ENCODE measurements around the gene PDIA6. TPM values are rescaled to one million over a fixed set of nuclear protein-coding genes. Genes with fewer than 3 reads are reported as not detected.
A peak's percentile ranks its signal among the peaks of the same experiment; 100 is the strongest.
"Not testable (repeated sequence)": the region's sequence is repeated elsewhere in the genome, so short reads cannot be mapped to it uniquely, and the experiment has no call there.

PDIA6 gene
- total RNA-seq, 1 donor from 2014 or later, result 205 TPM

GRCh38 chr2:10817413-10817812, 4.8 kb upstream of the PDIA6 start:
- H3K4me3 Mint-ChIP-seq (ENCODE audit: unreplicated experiment), result no peak overlapping the region
- no peaks in the 10 kb centered on the region for H3K36me3 Mint-ChIP-seq (ENCODE audit: unreplicated experiment)
- no peak overlapping the region for H3K27ac Mint-ChIP-seq (ENCODE audit: unreplicated experiment)
- H3K27me3 Mint-ChIP-seq (ENCODE audit: unreplicated experiment), result peaks cover 17% of the 10 kb centered on the region
- H3K4me1 Mint-ChIP-seq (ENCODE audit: unreplicated experiment), result peaks cover 12% of the 10 kb centered on the region
- no peaks in the 10 kb centered on the region for H3K9me3 Mint-ChIP-seq (ENCODE audit: unreplicated experiment)
- no peak for DNase-seq (ENCODE audit: extremely low spot score, unreplicated experiment)
- TF ChIP-seq CTCF (IDR thresholded peaks at IDR 0.05), result peak; percentile 48

GRCh38 chr2:10814571-10815331, 2.2 kb upstream of the PDIA6 start:
- peaks cover 10% of the 10 kb centered on the region for H3K27me3 Mint-ChIP-seq (ENCODE audit: unreplicated experiment)
- no peaks in the 10 kb centered on the region for H3K9me3 Mint-ChIP-seq (ENCODE audit: unreplicated experiment)
- DNase-seq (ENCODE audit: extremely low spot score, unreplicated experiment), result no peak
- H3K4me3 Mint-ChIP-seq (ENCODE audit: unreplicated experiment), result peak overlapping the region; percentile 43
- H3K4me1 Mint-ChIP-seq (ENCODE audit: unreplicated experiment), result peaks cover 32% of the 10 kb centered on the region
- peak; percentile 20 for TF ChIP-seq CTCF (IDR thresholded peaks at IDR 0.05)
- H3K36me3 Mint-ChIP-seq (ENCODE audit: unreplicated experiment), result no peaks in the 10 kb centered on the region
- H3K27ac Mint-ChIP-seq (ENCODE audit: unreplicated experiment), result peak overlapping the region; percentile 39

GRCh38 chr2:10814142-10814541, 1.6 kb upstream of the PDIA6 start:
- H3K27ac Mint-ChIP-seq (ENCODE audit: unreplicated experiment), result no peak overlapping the region
- peaks cover 8% of the 10 kb centered on the region for H3K27me3 Mint-ChIP-seq (ENCODE audit: unreplicated experiment)
- no peaks in the 10 kb centered on the region for H3K36me3 Mint-ChIP-seq (ENCODE audit: unreplicated experiment)

GRCh38 chr2:10813163-10814138, 866 bp upstream of the PDIA6 start:
- Mint-ChIP-seq H3K4me1 (ENCODE audit: unreplicated experiment) (peaks cover 34% of the 10 kb centered on the region), H3K27ac (ENCODE audit: unreplicated experiment) (peak overlapping the region; percentile 71), H3K4me3 (ENCODE audit: unreplicated experiment) (peak overlapping the region; percentile 75)
- not testable (repeated sequence) for H3K27me3 Mint-ChIP-seq (ENCODE audit: unreplicated experiment); H3K9me3 Mint-ChIP-seq (ENCODE audit: unreplicated experiment); H3K36me3 Mint-ChIP-seq (ENCODE audit: unreplicated experiment); DNase-seq (ENCODE audit: extremely low spot score, unreplicated experiment)

More at GRCh38 chr2:10814142-10814541, 1.6 kb upstream of the PDIA6 start:
- no peak for DNase-seq (ENCODE audit: extremely low spot score, unreplicated experiment)
- Mint-ChIP-seq H3K9me3 (ENCODE audit: unreplicated experiment) (no peaks in the 10 kb centered on the region), H3K4me3 (ENCODE audit: unreplicated experiment) (peak overlapping the region; percentile 39), H3K4me1 (ENCODE audit: unreplicated experiment) (peaks cover 32% of the 10 kb centered on the region)
- no peak for TF ChIP-seq CTCF (IDR thresholded peaks at IDR 0.05)

- DNase-seq (ENCODE audit: extremely low spot score, unreplicated experiment), result no peak
- Mint-ChIP-seq H3K36me3 (ENCODE audit: unreplicated experiment) (no peaks in the 10 kb centered on the region), H3K27ac (ENCODE audit: unreplicated experiment) (peak overlapping the region; percentile 89), H3K4me1 (ENCODE audit: unreplicated experiment) (peaks cover 37% of the 10 kb centered on the region), H3K27me3 (ENCODE audit: unreplicated experiment) (no peaks in the 10 kb centered on the region), H3K4me3 (ENCODE audit: unreplicated experiment) (peak overlapping the region; percentile 89), H3K9me3 (ENCODE audit: unreplicated experiment) (no peaks in the 10 kb centered on the region)
- TF ChIP-seq CTCF (IDR thresholded peaks at IDR 0.05), result no peak
Observed at GRCh38 chr2:10811517-10811916, 1.1 kb downstream of the PDIA6 start.

All from osteocyte (in vitro differentiated cells).